B cell (primary cell): ENCODE measurements around the gene DNAAF6.

ENCODE experiments used
- EZH2 ChIP-seq: IDR thresholded peaks from 2 replicates; pipeline ENCODE4 v1.6.1; 2012; ENCODE audit warnings: borderline replicate concordance, low read depth, mild to moderate bottlenecking, moderate library complexity, low read length; ENCODE audit not compliant: insufficient read depth, poor library complexity, severe bottlenecking
- TF ChIP-seq, protein P1 (sequence below): fragments of 200-600 bp; IDR thresholded peaks from one replicate; pipeline ENCODE4 v1.8.0; 2022; ENCODE audit warnings: antibody characterized with exemption, mild to moderate bottlenecking

DNA sequence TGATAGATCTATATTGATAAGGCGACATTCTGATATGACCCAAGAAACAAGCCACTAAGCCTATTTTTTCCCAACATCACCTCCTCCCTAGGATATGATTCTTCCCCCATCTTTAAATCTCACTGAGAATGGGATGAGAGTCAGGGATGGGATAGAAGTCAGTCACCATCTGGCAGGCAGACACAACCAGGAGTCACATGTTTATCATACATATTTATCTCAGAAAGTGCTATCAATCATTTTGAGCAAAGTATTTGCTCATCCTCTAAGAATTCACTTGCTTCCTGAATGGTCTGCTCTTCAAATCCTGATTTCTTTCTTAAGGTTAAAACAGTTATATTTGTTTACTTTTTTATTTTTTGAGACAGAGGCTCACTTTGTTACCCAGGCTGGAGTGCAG, 20.3 kb downstream of the DNAAF6 start:
- TF ChIP-seq EZH2 = no peak
- TF ChIP-seq, protein P1, sequence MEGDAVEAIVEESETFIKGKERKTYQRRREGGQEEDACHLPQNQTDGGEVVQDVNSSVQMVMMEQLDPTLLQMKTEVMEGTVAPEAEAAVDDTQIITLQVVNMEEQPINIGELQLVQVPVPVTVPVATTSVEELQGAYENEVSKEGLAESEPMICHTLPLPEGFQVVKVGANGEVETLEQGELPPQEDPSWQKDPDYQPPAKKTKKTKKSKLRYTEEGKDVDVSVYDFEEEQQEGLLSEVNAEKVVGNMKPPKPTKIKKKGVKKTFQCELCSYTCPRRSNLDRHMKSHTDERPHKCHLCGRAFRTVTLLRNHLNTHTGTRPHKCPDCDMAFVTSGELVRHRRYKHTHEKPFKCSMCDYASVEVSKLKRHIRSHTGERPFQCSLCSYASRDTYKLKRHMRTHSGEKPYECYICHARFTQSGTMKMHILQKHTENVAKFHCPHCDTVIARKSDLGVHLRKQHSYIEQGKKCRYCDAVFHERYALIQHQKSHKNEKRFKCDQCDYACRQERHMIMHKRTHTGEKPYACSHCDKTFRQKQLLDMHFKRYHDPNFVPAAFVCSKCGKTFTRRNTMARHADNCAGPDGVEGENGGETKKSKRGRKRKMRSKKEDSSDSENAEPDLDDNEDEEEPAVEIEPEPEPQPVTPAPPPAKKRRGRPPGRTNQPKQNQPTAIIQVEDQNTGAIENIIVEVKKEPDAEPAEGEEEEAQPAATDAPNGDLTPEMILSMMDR = no peak
